Measurements from ENCODE around the gene NOXRED1.

Gene NOXRED1

DNA sequence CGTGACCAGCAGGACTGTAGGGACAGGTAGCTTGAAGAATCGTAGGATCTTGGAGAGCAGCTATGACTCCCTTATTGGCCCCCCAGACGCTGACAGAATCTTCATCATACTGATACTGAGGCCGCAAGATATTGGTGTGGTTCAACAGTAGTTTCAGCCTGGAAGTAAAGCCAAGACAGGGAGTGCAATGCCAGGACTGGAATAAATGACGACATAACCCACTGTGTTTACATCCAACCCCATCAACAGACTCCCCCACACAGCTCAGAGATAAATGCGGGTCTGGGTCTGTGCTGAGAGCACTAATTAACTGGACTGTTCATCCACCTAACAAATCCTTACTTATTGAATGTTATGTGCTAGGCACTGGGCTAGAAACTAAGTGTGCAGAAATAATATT is 16.6 kb downstream of the NOXRED1 start:
- no peak for DNase-seq

DNA sequence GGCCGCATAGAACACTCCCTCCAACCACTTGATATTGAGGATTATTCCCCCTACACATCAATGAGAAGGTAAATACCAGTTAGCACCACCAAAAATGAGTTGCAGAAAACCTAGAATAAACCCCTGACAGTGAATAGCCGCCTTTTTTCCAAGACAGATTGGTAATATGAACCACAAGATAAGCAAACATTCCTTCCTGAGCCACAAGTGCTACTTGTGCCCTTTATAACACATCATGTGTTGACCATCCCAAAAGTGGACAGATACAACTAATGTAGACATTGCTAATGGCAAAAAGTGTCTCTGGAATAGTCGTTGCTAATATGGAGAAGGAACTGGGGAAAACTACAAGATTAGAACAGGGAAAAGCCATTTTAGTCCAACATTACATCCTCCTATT is 17.2 kb downstream of the NOXRED1 start:
- no peak for DNase-seq

DNA sequence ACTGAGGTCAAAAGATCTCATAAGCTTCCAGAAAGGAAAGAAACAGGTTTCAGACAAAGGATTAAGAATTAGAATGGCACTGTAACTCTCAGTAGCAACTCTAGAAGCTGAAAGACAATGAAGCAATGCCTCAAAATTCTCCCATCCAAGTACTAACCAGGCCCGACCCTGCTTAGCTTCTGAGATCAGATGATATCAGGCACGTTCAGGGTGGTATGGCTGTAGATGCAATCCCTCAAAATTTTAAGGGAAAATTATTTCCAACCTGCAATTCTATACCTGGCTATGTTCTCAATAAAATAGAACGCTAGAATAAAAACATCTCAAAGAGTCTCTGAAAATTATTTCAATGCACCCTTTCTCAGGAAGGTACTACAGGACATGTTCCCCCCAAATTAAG is 19.6 kb downstream of the NOXRED1 start:
- DNase-seq: no peak

DNA sequence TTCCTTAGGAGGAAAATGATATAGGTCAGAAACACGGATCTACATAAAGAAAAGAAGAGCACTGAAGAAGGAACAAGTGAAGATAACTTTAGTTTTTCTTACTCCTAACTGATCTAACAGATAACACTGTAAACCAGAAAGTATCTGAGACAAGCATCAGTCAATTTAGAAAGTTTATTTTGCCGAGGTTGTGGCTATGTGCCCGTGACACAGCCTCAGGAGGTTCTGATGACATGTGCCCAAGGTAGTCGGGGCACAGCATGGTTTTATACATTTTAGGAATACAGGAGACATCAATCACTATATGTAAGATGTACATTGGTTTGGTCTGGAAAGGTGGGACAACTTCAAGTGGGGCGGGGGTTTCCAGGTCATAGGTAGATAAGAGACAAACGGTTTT is 23.1 kb downstream of the NOXRED1 start:
- DNase-seq: no peak

DNA sequence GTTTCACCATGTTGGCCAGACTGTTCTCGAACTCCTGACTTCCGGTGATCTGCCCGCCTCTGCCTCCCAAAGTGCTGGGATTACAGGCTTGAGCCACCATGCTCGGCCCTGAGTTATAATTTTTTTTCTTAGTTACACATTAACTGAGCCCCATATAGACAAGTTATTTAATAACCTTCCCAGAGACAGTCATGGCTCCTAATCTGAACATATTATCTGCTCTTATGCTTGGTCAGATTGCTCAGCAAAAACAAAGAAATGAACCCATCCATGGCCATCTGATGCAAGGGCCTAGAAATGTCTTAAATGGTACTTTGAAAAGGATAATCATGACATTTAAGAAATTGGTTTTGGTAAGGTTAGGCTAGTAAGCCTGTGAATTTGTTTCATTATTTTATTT is 33.1 kb downstream of the NOXRED1 start:
- no peak for DNase-seq

DNA sequence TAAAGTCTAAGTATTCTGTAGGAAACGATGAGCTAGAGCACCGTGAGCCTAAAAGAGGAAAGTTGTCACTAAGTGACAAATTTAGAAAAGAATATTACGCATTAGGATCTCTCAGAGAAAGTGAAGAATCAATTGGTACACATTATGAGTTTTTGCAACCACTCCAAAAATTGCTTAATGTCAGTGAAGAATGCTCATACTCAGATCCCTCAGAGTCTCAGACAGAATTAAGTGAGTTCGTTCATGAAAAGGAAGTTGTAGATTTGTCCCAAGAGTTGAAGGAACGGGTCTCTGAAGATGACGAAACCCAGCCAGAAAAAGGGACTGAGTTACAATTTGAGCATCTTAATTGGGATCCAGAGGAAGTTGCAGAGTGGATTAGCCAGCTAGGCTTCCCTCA is 44.6 kb downstream of the NOXRED1 start:
- no peak for DNase-seq

DNA sequence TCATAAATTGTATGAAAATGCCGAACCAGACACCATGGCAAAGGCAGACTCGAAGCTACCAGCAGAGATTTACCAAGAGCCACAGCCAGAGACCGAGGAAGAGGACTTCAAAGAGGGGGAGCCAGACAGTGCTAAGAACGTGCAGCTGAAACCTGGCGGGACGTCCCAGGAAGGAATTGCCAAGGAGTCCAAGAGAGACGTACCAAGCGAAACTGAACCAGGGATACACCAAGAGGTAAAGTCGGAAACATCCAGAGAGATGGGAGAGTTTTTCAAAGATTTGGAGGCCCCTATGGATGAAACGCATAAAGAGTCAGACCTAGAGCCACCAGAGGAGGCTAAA is 45.9 kb downstream of the NOXRED1 start:
- no peak for DNase-seq

DNA sequence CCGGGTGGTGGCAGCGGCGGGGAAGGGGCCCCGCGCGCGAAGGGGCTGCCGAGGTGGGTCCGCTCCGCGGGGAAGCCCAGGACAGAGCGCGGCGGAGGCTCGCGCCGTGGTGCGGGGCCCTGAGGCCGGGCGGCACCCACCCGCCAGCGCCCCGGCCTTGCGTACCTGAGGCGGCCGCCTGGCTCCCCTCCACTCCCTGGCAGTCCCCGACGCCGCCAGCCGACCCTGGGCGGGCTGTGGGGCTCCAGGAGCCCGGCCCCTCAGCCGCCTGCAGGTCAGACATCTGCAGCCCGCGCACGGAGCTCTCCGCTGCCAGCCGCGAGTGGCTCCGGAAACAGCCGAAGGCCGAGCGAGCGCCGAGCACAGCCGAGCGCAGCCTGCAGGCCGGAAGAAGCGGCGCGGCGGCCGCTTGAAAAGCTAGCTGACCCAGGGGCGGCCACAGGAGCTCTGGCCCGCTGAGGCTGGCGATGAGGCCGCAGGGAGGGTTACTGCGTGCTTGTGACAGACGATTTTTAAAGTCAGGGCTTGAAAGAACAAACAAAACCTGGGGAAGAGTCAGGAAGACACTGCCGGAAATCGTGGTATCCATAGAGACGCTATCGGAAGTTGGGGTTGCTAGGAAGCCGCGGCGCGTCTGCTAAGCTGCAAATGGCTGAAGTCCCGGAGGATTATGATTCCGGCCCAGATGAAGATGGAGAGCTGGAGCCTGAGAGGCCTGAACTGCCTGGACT is 46.4 kb downstream of the NOXRED1 start, which contains the start of the genes SAMD15 and TMED8:
Gene SAMD15 (plus strand): TSS at position 609 of the 731 bp plus-strand sequence. CDS start 40 bp downstream, at position 649.
Gene TMED8 (minus strand): TSS at position 324 of the 731 bp plus-strand sequence. CDS start 41 bp downstream, at position 283.
- DNase-seq: peak; percentile 74

- peak; percentile 21 to 22 for DNase-seq
Measured at GRCh38 chr14:77375973-77376770, 47.2 kb downstream of the NOXRED1 start.

DNA sequence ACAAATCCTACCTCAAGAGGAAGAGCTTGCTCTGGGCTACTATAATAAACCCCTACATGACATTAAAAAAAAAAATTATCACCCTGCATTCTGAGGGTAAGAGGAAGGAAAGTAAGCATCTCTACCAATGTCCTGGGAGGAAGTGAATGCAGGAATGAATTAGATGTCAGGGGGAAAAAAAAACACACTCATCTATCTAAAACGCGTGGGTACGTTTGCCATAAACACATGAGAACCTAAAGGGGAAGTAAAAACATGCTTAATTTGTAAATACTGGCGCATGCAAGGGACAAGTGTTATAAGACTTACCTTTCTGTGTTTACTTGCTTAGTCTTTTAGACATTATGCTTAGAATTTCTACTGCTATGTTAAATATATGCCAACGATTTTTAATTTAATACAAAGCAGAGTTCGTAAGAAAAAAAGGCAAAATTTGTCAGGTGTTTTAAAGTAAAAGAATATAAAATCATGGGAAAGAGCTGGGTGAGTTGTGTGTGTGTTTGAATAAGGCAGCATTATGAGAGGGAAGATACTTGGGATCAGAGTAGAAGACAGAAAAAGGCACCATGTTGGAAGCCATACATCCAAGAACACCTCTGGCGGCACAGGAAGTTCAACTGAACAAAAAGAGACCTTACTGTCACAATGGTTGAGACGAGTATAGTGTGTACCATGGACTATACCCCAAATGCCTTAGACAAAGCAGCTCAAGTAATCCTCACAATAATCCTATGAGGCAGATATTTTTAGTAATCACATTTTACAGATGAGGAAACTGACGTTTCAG is 48.0 kb downstream of the NOXRED1 start:
- DNase-seq: no peak

DNA sequence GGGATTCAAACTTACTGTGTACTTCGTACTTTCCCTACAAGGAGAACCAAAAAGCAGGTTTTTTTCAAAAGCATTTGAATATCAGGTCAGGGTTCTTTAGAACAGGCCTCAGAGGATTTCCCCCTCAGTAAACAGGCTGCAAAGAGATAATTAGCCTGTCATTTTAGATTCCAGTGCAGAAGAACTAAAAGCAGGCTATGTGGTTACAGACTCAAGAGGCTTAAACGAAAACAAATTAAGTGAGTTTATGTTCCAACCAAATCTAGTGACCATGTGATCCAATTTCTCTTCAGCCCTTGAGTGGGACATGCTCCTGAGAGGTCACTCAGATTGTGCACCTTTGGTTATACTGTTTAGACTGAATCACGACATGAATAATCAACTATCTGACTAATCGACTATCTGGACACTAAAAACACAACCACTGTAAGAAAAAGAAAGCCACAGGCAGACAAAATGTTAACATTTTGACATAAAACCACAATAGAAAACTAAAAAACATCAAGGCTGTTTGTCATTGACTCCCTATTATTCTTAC is 51.0 kb downstream of the NOXRED1 start:
- no peak for DNase-seq

DNA sequence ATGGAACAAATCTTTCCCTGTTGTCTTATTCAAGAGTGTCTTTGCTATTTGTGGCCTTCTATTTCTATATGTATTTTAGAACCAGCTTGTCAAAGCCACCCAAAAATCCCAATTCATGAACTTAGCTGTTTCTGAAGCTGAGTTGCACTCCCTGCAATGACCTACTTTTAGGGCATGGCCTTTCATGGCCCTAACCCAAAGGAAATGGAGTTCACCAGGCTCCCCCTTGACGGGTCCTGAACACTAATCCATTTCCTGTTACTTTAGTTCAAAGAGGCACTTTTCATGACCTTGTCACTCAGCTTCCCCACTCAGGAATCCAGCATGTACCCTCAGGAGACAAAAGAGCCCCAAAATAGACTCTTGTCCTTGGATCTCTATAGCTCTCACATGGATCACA is 54.0 kb downstream of the NOXRED1 start:
- no peak for DNase-seq

DNA sequence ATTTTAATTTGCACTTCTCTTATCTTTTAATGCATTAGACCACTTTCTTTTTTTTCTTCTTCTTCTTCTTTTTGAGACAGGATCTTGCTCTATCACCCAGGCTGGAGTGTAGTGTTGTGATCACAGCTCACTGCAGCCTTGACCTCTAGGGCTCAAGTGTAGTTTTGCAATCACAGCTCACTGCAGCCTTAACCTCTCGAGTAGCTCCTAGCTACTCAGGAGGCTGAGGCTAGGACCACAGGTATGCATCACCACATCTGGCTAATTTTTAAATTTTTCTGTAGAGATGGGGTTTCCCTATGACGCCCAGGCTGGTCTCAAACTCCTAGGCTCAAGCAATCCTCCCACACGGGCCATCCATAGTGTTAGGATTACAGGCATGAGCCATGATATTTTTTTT is 59.2 kb downstream of the NOXRED1 start:
- no peak for DNase-seq

DNA sequence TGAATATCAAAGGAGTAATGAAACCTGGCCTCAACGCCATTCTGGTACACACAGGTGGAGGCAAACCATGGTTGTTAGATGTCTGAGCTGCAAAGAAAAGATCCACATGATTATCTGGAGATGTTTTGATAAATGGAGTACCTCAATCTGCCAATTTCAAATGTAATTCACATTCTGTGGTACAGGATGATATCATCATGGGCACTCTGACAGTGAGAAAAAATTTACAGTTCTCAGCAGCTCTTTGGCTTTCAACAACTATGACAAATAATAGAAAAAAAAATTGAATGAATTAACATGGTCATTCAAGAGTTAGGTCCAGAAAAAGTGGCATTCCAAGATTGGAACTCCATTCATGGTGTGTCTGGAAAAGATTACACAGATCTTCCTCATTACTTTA is 63.7 kb downstream of the NOXRED1 start:
- no peak for DNase-seq

DNA sequence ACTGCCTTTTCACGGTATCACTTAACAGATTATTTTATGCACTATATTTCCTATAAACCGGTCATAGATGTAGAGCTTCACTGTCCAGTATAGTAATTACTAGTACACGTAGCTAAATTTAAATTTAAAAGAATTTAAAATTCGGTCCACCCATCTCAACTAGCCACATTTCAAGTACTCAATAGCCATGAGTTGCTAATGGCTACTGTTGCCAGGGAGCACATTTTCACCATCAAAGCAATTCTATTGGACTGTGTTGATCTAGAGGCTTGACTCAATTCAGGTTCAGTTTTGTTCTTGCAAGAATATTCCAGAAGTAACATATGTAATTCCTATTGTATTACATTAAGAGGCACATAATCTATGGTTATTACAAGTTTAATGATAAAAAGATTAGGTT is 66.4 kb downstream of the NOXRED1 start:
- DNase-seq: no peak

DNA sequence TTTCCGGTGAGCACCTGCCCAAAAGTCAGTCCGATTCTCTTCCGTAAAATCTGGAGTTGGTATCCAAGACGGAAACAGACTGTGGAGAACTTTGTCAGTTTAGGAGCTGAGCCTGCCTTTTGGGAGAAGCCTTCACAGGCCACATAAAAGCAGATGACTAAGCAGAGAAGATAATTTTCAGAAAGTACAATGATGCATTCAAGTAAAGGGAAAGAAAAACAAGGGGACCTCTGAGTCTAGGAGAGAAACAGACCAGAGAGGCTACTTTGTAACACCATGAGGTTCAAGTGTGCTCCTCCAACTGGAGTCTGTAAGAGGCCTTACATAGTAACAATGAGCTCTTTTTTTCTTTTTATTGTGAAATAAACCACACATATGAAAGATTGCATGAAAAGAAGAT is 67.5 kb downstream of the NOXRED1 start:
- no peak for DNase-seq

DNA sequence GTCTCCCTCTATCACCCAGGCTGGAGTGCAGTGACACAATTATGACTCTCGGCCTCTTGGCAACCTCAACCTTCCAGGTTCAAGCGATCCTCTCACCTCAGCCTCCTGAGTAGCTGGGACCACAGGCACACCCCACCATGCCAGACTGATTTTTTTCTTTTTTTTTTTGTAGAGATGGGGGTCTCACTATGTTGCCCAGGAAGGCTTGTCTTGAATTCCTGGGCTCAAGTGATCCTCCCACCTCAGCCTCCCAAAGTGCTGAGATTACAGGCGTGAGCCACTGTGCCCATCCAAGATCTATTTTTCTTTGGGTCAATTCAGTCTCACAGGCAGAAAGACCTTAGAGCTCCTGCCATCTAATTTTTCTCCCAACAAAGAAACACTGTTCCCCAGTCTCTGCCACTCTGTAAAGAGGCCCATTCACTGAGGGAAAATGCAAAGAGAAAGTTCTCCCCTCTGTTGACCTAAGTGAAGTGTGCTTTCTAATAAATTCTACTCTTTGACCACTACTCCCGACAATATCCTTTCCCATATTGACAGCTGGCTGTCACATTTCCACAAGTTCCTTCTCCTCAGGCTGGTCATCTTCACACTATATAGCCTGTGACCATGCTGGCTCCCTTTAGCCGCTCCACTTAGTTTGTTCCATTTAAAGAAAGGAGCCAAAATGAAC is 69.7 kb downstream of the NOXRED1 start:
- no peak for DNase-seq

DNA sequence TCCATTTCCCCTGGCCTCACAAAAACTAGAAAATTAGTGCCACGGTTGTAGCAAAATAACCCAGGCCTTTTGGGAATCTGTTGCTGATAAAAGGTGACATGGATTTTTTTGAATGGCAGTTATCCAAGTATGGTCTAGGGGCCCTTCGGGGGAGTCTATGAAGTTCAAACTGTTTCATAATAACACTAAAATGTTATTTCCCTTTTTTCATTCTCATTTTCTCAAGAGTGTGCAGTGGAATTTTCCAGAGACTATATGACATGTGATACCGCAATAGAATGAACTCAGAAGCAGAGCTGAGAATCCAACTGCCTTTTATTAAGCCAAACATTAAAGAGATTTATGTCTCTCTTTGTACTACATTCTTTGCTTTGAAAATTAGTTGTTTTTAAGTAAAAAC is 75.6 kb downstream of the NOXRED1 start:
- DNase-seq: no peak

DNA sequence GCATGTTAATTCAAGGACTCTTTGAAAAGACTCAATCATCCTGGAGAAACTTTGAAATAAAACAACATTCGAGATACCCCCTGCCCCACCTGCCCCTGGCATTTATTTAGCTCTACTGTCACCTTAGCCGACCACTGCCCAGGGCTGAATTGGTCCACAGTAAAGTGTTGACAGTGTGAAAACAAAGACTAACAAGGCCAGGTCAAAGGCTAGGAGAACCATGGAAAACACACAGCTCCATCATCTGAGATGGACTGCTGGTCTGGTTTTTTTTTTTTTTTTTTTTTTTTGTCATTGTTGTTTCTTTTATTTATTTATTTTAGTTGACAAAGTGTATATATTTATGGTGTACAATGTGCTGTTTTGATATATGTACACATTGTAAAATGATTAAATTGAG is 76.8 kb downstream of the NOXRED1 start:
- no peak for DNase-seq

DNA sequence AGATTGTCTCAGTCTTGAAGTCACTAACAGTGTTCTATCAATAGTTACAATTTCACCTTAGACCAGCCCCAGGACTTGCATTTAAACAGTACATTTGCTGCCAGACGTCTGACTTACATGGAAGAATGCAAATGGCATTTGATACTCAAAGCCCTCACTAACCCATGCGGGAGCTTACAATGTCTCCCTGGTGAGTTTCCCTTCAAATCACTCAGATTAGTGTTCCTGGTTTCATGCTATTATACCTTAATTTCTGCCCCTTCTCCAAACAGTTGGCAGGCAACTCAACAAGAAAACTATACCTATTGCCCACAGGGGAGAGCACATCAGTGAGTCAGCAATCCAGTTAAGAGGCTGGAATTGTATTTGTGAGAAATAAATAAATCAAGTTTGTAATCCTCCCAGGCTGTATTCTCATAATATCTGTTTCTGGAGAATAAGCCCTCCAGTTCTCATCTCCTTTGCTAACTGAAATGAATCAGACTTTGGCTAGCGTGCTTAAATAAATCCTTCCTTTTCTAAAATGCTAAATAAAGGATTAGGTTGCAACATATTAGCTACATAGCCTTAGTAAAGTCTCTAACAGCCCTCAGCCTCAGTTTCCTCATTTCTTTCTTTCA is 78.8 kb downstream of the NOXRED1 start:
- no peak for DNase-seq

All from stimulated activated CD4-positive, alpha-beta T cell treated with anti-CD3 and anti-CD28 coated beads, Interleukin-2, amount 100 ng/mL, for 48 hours (primary cell).